H9 (cell line): ENCODE measurements around the gene ANKMY1. TPM values are rescaled to one million over a fixed set of nuclear protein-coding genes. Genes with fewer than 3 reads are reported as not detected.

Experiments
- DNase-seq: peaks from one replicate; pipeline ENCODE4 v3.0.0-alpha.2; 2017
- H2AFZ ChIP-seq: one replicate; pipeline ENCODE4 v1.6.1; 2013; ENCODE audit warnings: mild to moderate bottlenecking, low read length, control low read depth, moderate library complexity
- H2AK5ac ChIP-seq: 2 replicates; pipeline ENCODE4 v1.6.1; 2013; ENCODE audit warnings: low read length, control low read depth, mixed read lengths; ENCODE audit not compliant: insufficient read length
- H2BK120ac ChIP-seq: one replicate; pipeline ENCODE4 v1.6.1; 2013; ENCODE audit warnings: low read depth, mild to moderate bottlenecking, low read length, control low read depth, inconsistent platforms; ENCODE audit not compliant: poor library complexity, severe bottlenecking
- H2BK12ac ChIP-seq: 2 replicates; pipeline ENCODE4 v1.6.1; 2013; ENCODE audit warnings: low read length, control low read depth, mixed read lengths, low read depth; ENCODE audit not compliant: insufficient read length
- H2BK15ac ChIP-seq: 2 replicates; pipeline ENCODE4 v1.6.1; 2013; ENCODE audit warnings: low read depth, low read length, control low read depth
- H2BK20ac ChIP-seq: one replicate; pipeline ENCODE4 v1.6.1; 2013; ENCODE audit warnings: low read depth, mild to moderate bottlenecking, low read length, control low read depth, inconsistent platforms; ENCODE audit not compliant: poor library complexity, severe bottlenecking
- H2BK5ac ChIP-seq: 2 replicates; pipeline ENCODE4 v1.6.1; 2013; ENCODE audit warnings: low read length, control low read depth, mixed read lengths; ENCODE audit not compliant: insufficient read length
- H3K14ac ChIP-seq: 2 replicates; pipeline ENCODE4 v1.6.1; 2013; ENCODE audit warnings: low read length, control low read depth; ENCODE audit not compliant: insufficient read depth
- H3K18ac ChIP-seq: 2 replicates; pipeline ENCODE4 v1.6.1; 2013; ENCODE audit warnings: low read depth, mild to moderate bottlenecking, mixed read lengths, low read length, control low read depth; ENCODE audit not compliant: insufficient read length
- H3K23ac ChIP-seq: 2 replicates; pipeline ENCODE4 v1.6.1; 2013; ENCODE audit warnings: low read length, control low read depth, mixed read lengths, low read depth; ENCODE audit not compliant: insufficient read length
- H3K23me2 ChIP-seq: 2 replicates; pipeline ENCODE4 v1.6.1; 2013; ENCODE audit warnings: low read depth, mild to moderate bottlenecking, mixed read lengths, low read length, control low read depth; ENCODE audit not compliant: insufficient read length, poor library complexity, severe bottlenecking
- H3K27ac ChIP-seq: 2 replicates; pipeline ENCODE4 v1.5.1; 2013; ENCODE audit warnings: low read length, control low read depth, mixed read lengths, low read depth; ENCODE audit not compliant: insufficient read length
- H3K27me3 ChIP-seq: 2 replicates; pipeline ENCODE4 v1.6.1; 2013; ENCODE audit warnings: low read length, control low read depth, inconsistent platforms; ENCODE audit not compliant: insufficient read depth
- H3K4ac ChIP-seq: 2 replicates; pipeline ENCODE4 v1.6.1; 2013; ENCODE audit warnings: low read depth, mild to moderate bottlenecking, control low read depth, inconsistent platforms, low read length, moderate library complexity
- H3K4me1 ChIP-seq: 2 replicates; pipeline ENCODE4 v1.6.1; 2013; ENCODE audit warnings: low read length, control low read depth, inconsistent platforms; ENCODE audit not compliant: insufficient read depth
- H3K4me2 ChIP-seq: 2 replicates; pipeline ENCODE4 v1.6.1; 2013; ENCODE audit warnings: low read length, control low read depth, mixed read lengths; ENCODE audit not compliant: insufficient read length, insufficient read depth
- H3K56ac ChIP-seq: 2 replicates; pipeline ENCODE4 v1.6.1; 2013; ENCODE audit warnings: low read depth, mild to moderate bottlenecking, mixed read lengths, low read length, control low read depth; ENCODE audit not compliant: insufficient read length
- H3K79me1 ChIP-seq: 2 replicates; pipeline ENCODE4 v1.6.1; 2013; ENCODE audit warnings: low read depth, mild to moderate bottlenecking, moderate library complexity, low read length, control low read depth, inconsistent platforms; ENCODE audit not compliant: insufficient read depth, poor library complexity, severe bottlenecking
- H3K79me2 ChIP-seq: 2 replicates; pipeline ENCODE4 v1.6.1; 2013; ENCODE audit warnings: low read length, control low read depth, inconsistent platforms; ENCODE audit not compliant: insufficient read depth
- H3K9ac ChIP-seq: 2 replicates; pipeline ENCODE4 v1.6.1; 2013; ENCODE audit warnings: low read length, control low read depth, mixed read lengths; ENCODE audit not compliant: insufficient read length; ENCODE audit errors: extremely low read depth
- H3K9me3 ChIP-seq: one replicate; pipeline ENCODE4 v1.6.1; 2013; ENCODE audit warnings: low read depth, low read length, inconsistent platforms; ENCODE audit not compliant: control insufficient read depth
- H3T11ph ChIP-seq: one replicate; pipeline ENCODE4 v1.6.1; 2013; ENCODE audit warnings: mild to moderate bottlenecking, low read length, control low read depth, inconsistent platforms
- H4K20me1 ChIP-seq: one replicate; pipeline ENCODE4 v1.6.1; 2013; ENCODE audit not compliant: control insufficient read depth, insufficient read length, insufficient read depth
- H4K5ac ChIP-seq: 2 replicates; pipeline ENCODE4 v1.6.1; 2013; ENCODE audit warnings: low read depth, mild to moderate bottlenecking, mixed read lengths, low read length, control low read depth; ENCODE audit not compliant: insufficient read length
- H4K8ac ChIP-seq: replicated peaks from 2 replicates; pipeline ENCODE4 v1.6.1; 2013; ENCODE audit warnings: low read length, control low read depth, mixed read lengths, low read depth; ENCODE audit not compliant: insufficient read length
- H4K91ac ChIP-seq: 2 replicates; pipeline ENCODE4 v1.6.1; 2013; ENCODE audit warnings: low read depth, mild to moderate bottlenecking, moderate library complexity, mixed read lengths, low read length, control low read depth; ENCODE audit not compliant: insufficient read length
- H3K27ac Mint-ChIP-seq, 3 experiments: 2 replicates in 2 of 3; 3 replicates in 1 of 3; pipeline ENCODE4 v1.8.0; 2020 to 2021; ENCODE audit warnings: mixed read lengths in 3 of 3, mild to moderate bottlenecking in 1 of 3, moderate library complexity in 1 of 3
- H3K27me3 Mint-ChIP-seq: 2 replicates; pipeline ENCODE4 v1.8.0; 2021; ENCODE audit warnings: low read depth, mild to moderate bottlenecking, moderate library complexity, mixed read lengths
- H3K36me3 Mint-ChIP-seq, 3 experiments: 2 replicates in 2 of 3; 3 replicates in 1 of 3; pipeline ENCODE4 v1.8.0; 2020 to 2021; ENCODE audit warnings: low read depth in 3 of 3, mixed read lengths in 3 of 3; ENCODE audit not compliant: insufficient read depth in 1 of 3
- H3K4me1 Mint-ChIP-seq, 2 experiments: 2 replicates each; pipeline ENCODE4 v1.8.0; 2020; ENCODE audit warnings: mixed read lengths in 2 of 2
- H3K4me3 Mint-ChIP-seq, 2 experiments: 2 replicates in 1 of 2; 3 replicates in 1 of 2; pipeline ENCODE4 v1.8.0; 2020 to 2021; ENCODE audit warnings: mild to moderate bottlenecking in 2 of 2, mixed read lengths in 2 of 2, moderate library complexity in 1 of 2
- H3K9me3 Mint-ChIP-seq, 2 experiments: 2 replicates in 1 of 2; 3 replicates in 1 of 2; pipeline ENCODE4 v1.8.0; 2020; ENCODE audit warnings: mild to moderate bottlenecking in 2 of 2, mixed read lengths in 2 of 2, moderate library complexity in 1 of 2
- CTCF ChIP-seq: fragments of 200-600 bp; sonication (generic); conservative IDR thresholded peaks from 3 replicates; pipeline ENCODE4 v1.8.0; 2021; ENCODE audit warnings: antibody characterized with exemption, mild to moderate bottlenecking
- WGBS: extraction: QIAGEN DNeasy Blood & Tissue Kit; methylation state at CpG from one replicate; pipeline ENCODE4 v1.1.7; 2013; ENCODE audit warnings: missing lambda C conversion rate, low lambda C conversion rate, mixed read lengths; ENCODE audit not compliant: insufficient read length; ENCODE audit errors: extremely low coverage; 5-methylcytosine and 5-hydroxymethylcytosine counted together
- total RNA-seq: library from RNA; stranded (reverse); gene quantifications from 2 replicates; pipeline ENCODE4 v1.2.1, GENCODE V29; 2021

Gene ANKMY1
- total RNA-seq, 1 experiment from 2014 or later = 13.7 TPM

GRCh38 chr2:240595381-240596079, 37.7 kb upstream of the ANKMY1 start:
- H4K5ac ChIP-seq = no peak overlapping the region
- no peak overlapping the region for H2BK15ac ChIP-seq
- WGBS = no CpG with 5 or more reads among the region's 18 CpGs
- no peak overlapping the region for H3K4ac ChIP-seq
- no peak overlapping the region for H3K9ac ChIP-seq
- no peaks in the 10 kb centered on the region for H3K4me1 ChIP-seq
- no peak overlapping the region for H3K56ac ChIP-seq
- H4K91ac ChIP-seq = no peak overlapping the region
- H3K18ac ChIP-seq = no peak overlapping the region
- H2AFZ ChIP-seq = no peak overlapping the region
- no peak overlapping the region for H4K8ac ChIP-seq
- no peaks in the 10 kb centered on the region for H3K27me3 ChIP-seq
- no peak overlapping the region for H2BK120ac ChIP-seq
- H3K27me3 Mint-ChIP-seq = no peaks in the 10 kb centered on the region
- DNase-seq = peak; percentile 79
- H3K23me2 ChIP-seq = no peaks in the 10 kb centered on the region
- H2BK5ac ChIP-seq = no peak overlapping the region
- H3K79me1 ChIP-seq = no peaks in the 10 kb centered on the region
- H3T11ph ChIP-seq = no peak overlapping the region
- H3K9me3 Mint-ChIP-seq = no peaks in the 10 kb centered on the region
- no peak overlapping the region for H2AK5ac ChIP-seq
- no peaks in the 10 kb centered on the region for H4K20me1 ChIP-seq
- H3K23ac ChIP-seq = no peak overlapping the region
- H3K27ac ChIP-seq = no peak overlapping the region
- H2BK20ac ChIP-seq = no peak overlapping the region
- no peaks in the 10 kb centered on the region for H3K9me3 ChIP-seq
- TF ChIP-seq CTCF = peak; percentile 69
- no peak overlapping the region; a peak in 2 of 7 replicates for H3K27ac Mint-ChIP-seq
- no peak overlapping the region for H3K4me3 Mint-ChIP-seq
- H3K4me1 Mint-ChIP-seq = no peaks in the 10 kb centered on the region
- H3K14ac ChIP-seq = no peak overlapping the region
- H3K79me2 ChIP-seq = no peaks in the 10 kb centered on the region
- H3K36me3 Mint-ChIP-seq = peaks cover 7 to 24% (median 19%) of the 10 kb centered on the region in 3 experiments; a peak in 6 of 7 replicates
- H2BK12ac ChIP-seq = no peak overlapping the region
- H3K4me2 ChIP-seq = no peak overlapping the region
